OCI-LY1 (cell line): ENCODE measurements around the gene FITM2.

Experiments
- EZH2 ChIP-seq: fragments of 200-600 bp; sonication (generic), shearing (Covaris generic); IDR thresholded peaks from 2 replicates; pipeline ENCODE4 v1.8.0; 2017; ENCODE audit warnings: borderline replicate concordance, mixed run types, mild to moderate bottlenecking, antibody characterized with exemption, low read length, moderate library complexity, mixed read lengths
- TF ChIP-seq, protein P1 (sequence below): fragments of 200-600 bp; sonication (generic), shearing (Covaris generic); IDR thresholded peaks from 2 replicates; pipeline ENCODE4 v1.5.1; 2017; ENCODE audit warnings: mild to moderate bottlenecking, antibody characterized with exemption, low read length, moderate library complexity, mixed read lengths

GRCh38 chr20:44342248-44342647, 31.2 kb upstream of the FITM2 start:
- TF ChIP-seq, protein P1, sequence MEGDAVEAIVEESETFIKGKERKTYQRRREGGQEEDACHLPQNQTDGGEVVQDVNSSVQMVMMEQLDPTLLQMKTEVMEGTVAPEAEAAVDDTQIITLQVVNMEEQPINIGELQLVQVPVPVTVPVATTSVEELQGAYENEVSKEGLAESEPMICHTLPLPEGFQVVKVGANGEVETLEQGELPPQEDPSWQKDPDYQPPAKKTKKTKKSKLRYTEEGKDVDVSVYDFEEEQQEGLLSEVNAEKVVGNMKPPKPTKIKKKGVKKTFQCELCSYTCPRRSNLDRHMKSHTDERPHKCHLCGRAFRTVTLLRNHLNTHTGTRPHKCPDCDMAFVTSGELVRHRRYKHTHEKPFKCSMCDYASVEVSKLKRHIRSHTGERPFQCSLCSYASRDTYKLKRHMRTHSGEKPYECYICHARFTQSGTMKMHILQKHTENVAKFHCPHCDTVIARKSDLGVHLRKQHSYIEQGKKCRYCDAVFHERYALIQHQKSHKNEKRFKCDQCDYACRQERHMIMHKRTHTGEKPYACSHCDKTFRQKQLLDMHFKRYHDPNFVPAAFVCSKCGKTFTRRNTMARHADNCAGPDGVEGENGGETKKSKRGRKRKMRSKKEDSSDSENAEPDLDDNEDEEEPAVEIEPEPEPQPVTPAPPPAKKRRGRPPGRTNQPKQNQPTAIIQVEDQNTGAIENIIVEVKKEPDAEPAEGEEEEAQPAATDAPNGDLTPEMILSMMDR: no peak
- no peak for TF ChIP-seq EZH2
